Stimulated activated naive CD8-positive, alpha-beta T cell treated with anti-CD3 and anti-CD28 coated beads, Interleukin-15, amount 100 ng/mL, for 72 hours (primary cell): Measurements from ENCODE around the gene TNIK.

Experiments used
- ATAC-seq: fragments of 150-1000 bp; cut with Tn5 transposase; 2 replicates; pipeline ENCODE4 v1.10.0; 2021; ENCODE audit warnings: mild to moderate bottlenecking, moderate library complexity
- DNase-seq, 2 donors: peaks; one replicate each; pipeline ENCODE4 v3.0.0; 2021 to 2022
- H3K27ac Mint-ChIP-seq, 2 donors: one replicate each; pipeline ENCODE4 v1.8.0; 2022; ENCODE audit warnings: mild to moderate bottlenecking in 2 of 2, mixed read lengths in 2 of 2, moderate library complexity in 2 of 2
- H3K27me3 Mint-ChIP-seq: one replicate; pipeline ENCODE4 v1.8.0; 2022; ENCODE audit warnings: mixed read lengths
- H3K4me1 Mint-ChIP-seq: one replicate; pipeline ENCODE4 v1.8.0; 2022; ENCODE audit warnings: mild to moderate bottlenecking, mixed read lengths
- H3K4me3 Mint-ChIP-seq, 2 donors: one replicate each; pipeline ENCODE4 v1.8.0; 2022; ENCODE audit warnings: mild to moderate bottlenecking in 2 of 2, mixed read lengths in 2 of 2, moderate library complexity in 1 of 2
- H3K9me3 Mint-ChIP-seq, 2 donors: one replicate each; pipeline ENCODE4 v1.8.0; 2022; ENCODE audit warnings: mixed read lengths in 2 of 2

Gene TNIK

GRCh38 chr3:171346582-171347300 lies 113.5 kb downstream of the TNIK start:
- peaks cover 13 to 25% of the 10 kb centered on the region in 2 donors for H3K9me3 Mint-ChIP-seq
- H3K4me1 Mint-ChIP-seq: peaks cover 46% of the 10 kb centered on the region
- DNase-seq: no peak
- H3K4me3 Mint-ChIP-seq: no peak overlapping the region
- ATAC-seq: no peak
- H3K27me3 Mint-ChIP-seq: no peaks in the 10 kb centered on the region
- H3K27ac Mint-ChIP-seq: no peak overlapping the region

DNA sequence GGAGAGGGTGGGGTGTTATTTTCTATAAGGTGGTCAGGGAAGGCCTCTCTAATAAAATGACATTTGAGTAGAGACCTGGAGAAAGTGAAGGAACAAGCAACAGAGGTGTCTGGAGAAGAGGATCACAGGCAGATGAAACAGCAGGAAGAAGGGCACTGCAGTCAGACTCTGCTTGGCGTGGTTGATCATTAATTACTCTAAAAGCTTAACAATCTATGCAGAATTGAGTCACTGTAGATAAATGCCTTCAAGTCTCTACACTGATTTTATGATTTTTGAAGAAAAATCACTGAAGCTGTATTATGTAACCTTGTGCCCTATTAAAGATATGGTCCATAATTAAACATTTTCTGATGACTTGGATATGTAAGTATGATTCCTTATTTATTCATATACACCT lies 114.2 kb downstream of the TNIK start:
- Mint-ChIP-seq H3K9me3 (peaks cover 13 to 25% of the 10 kb centered on the region in 2 donors), H3K27me3 (no peaks in the 10 kb centered on the region)

DNA sequence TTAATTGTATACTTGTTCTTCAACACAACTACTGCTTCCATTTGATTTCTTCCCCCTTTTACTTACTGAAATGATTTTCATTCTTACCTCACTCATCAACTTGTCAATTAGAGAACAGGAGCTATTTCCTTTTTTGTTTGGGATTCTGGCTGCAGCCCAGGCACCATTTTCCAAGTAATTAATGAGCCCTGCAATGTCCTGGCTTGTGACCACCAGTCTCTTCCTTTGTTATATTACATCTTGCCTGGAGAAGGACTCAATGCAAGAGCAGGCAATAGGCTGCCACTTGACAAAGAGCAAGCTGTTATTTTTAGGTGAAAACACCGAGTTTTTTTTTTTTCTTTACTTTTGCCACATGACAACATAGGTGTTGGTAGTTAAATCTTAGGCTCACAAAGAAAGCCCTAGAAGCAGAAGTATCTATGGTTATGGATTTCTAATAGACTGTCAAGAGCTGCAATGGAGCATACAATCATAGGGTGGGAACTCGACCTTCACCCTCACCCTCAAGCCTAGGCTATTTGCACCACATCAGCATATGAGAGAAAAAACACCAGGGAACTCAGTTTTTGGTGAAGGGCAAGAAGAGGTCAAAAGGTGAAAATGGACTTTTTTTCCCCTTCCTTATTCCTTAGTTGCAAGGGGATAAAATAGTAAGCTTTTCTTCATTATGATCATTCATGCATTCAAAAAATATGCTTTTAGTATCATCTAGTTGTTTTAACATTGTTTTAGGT lies 114.9 kb downstream of the TNIK start:
- H3K4me1 Mint-ChIP-seq: peaks cover 32% of the 10 kb centered on the region
- H3K4me3 Mint-ChIP-seq: no peak overlapping the region
- H3K27ac Mint-ChIP-seq: no peak overlapping the region
- ATAC-seq (no peak), DNase-seq (no peak)
- H3K27me3 Mint-ChIP-seq: no peaks in the 10 kb centered on the region
- H3K9me3 Mint-ChIP-seq: peaks cover 13 to 25% of the 10 kb centered on the region in 2 donors

More for the DNA sequence above, 114.2 kb downstream of the TNIK start:
- Mint-ChIP-seq H3K4me1 (peaks cover 40% of the 10 kb centered on the region), H3K4me3 (no peak overlapping the region), H3K27ac (no peak overlapping the region)
- no peak for DNase-seq
- ATAC-seq: no peak

GRCh38 chr3:171343693-171344092 lies 116.5 kb downstream of the TNIK start:
- H3K4me3 Mint-ChIP-seq: no peak overlapping the region
- peaks cover 23% of the 10 kb centered on the region for H3K4me1 Mint-ChIP-seq
- no peak overlapping the region for H3K27ac Mint-ChIP-seq
- peaks cover 13 to 25% of the 10 kb centered on the region in 2 donors for H3K9me3 Mint-ChIP-seq
- ATAC-seq: peak; percentile 59
- DNase-seq: no peak
- H3K27me3 Mint-ChIP-seq: no peaks in the 10 kb centered on the region

DNA sequence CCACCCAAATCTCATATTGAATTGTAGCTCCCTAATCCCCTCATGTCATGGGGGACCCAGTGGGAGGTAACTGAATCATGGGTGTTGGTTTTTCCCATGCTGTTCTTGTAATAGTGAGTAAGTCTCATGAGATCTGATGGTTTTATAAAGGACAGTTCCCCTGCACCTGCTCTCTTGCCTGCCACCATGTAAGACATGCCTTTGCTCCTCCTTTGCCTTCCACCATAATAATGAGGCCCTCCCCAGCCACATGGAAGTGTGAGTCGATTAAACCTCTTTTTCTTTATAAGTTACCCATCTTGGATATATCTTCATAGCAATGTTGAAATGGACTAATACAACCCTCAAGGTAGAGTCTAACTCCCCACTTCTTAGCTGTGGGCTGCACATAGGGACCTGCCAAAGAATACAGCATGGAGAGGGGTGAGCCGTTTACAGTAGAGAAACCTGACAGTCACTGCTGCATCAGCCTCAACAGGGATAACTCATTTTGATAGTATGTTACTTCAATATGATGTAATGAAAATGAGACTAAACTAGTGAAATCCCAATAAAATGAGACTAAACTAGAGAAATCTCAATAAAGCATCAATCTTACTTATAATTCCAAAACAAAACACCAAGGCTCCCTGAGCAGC lies 117.3 kb downstream of the TNIK start:
- peaks cover 13 to 25% of the 10 kb centered on the region in 2 donors for H3K9me3 Mint-ChIP-seq
- DNase-seq (no peak), ATAC-seq (no peak)
- peaks cover 23% of the 10 kb centered on the region for H3K4me1 Mint-ChIP-seq
- H3K27me3 Mint-ChIP-seq: no peaks in the 10 kb centered on the region
- H3K27ac Mint-ChIP-seq: no peak overlapping the region
- H3K4me3 Mint-ChIP-seq: no peak overlapping the region

GRCh38 chr3:171342200-171342599 lies 118.0 kb downstream of the TNIK start:
- H3K4me1 Mint-ChIP-seq: peaks cover 20% of the 10 kb centered on the region

DNA sequence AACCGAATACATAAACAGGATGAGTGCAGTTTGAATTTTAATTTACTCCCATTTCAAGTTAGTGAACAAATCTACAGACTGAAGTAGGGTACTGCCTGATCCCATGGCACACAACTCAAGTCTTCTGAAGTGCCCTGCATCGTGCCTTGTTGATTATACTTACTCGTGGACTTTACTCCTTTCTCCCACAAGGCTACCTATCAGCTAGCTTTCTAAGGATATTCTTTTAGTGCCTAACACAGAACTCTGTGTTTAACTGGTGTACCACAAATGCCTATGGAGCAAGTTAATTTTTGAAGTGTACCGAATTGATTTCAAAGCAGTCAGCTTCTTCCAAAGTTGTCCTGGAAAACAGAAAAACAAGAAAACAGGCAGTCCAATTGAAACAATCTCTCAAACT lies 119.8 kb downstream of the TNIK start:
- H3K4me3 Mint-ChIP-seq: no peak overlapping the region
- H3K9me3 Mint-ChIP-seq: peaks cover 13 to 25% of the 10 kb centered on the region in 2 donors
- ATAC-seq (no peak), DNase-seq (no peak)
- no peaks in the 10 kb centered on the region for H3K27me3 Mint-ChIP-seq
- H3K27ac Mint-ChIP-seq: no peak overlapping the region
- peaks cover 16% of the 10 kb centered on the region for H3K4me1 Mint-ChIP-seq

More at GRCh38 chr3:171342200-171342599, 118.0 kb downstream of the TNIK start:
- Mint-ChIP-seq H3K9me3 (peaks cover 13 to 25% of the 10 kb centered on the region in 2 donors), H3K4me3 (no peak overlapping the region), H3K27me3 (no peaks in the 10 kb centered on the region), H3K27ac (no peak overlapping the region)
- DNase-seq (no peak), ATAC-seq (no peak)

GRCh38 chr3:171339598-171339997 lies 120.6 kb downstream of the TNIK start:
- peaks cover 16% of the 10 kb centered on the region for H3K4me1 Mint-ChIP-seq
- H3K27me3 Mint-ChIP-seq: no peaks in the 10 kb centered on the region
- no peak overlapping the region for H3K4me3 Mint-ChIP-seq
- no peak for DNase-seq
- H3K27ac Mint-ChIP-seq: no peak overlapping the region
- no peak for ATAC-seq
- peaks cover 13 to 17% of the 10 kb centered on the region in 2 donors for H3K9me3 Mint-ChIP-seq

- no peaks in the 10 kb centered on the region for H3K9me3 Mint-ChIP-seq
- DNase-seq: no peak
- ATAC-seq: no peak
- H3K4me3 Mint-ChIP-seq: no peak overlapping the region
- H3K27ac Mint-ChIP-seq: no peak overlapping the region
- H3K4me1 Mint-ChIP-seq: peaks cover 22% of the 10 kb centered on the region
- H3K27me3 Mint-ChIP-seq: no peaks in the 10 kb centered on the region
Observed at GRCh38 chr3:171336406-171336805, 123.8 kb downstream of the TNIK start.

DNA sequence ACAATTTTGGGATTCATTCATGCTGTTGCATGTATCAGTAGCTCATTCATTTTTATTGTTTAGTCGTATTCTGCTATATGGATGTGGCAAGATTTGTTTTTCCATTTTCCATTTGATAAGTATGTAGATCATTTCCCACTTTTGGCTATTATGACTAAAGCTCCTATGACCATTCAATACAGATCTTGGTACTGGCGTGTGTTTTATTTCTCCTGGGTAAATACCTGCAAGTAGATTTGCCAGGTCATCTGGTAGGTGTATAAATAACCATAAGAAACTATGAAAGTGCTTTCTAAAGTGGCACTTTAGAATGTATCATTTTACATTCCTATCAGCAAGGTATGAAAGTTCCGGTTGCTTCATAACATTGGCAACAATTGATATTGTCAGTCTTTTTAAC lies 124.6 kb downstream of the TNIK start:
- DNase-seq: no peak
- Mint-ChIP-seq H3K27ac (no peak overlapping the region), H3K4me3 (no peak overlapping the region), H3K27me3 (no peaks in the 10 kb centered on the region), H3K9me3 (no peaks in the 10 kb centered on the region), H3K4me1 (peaks cover 30% of the 10 kb centered on the region)
- ATAC-seq: no peak

DNA sequence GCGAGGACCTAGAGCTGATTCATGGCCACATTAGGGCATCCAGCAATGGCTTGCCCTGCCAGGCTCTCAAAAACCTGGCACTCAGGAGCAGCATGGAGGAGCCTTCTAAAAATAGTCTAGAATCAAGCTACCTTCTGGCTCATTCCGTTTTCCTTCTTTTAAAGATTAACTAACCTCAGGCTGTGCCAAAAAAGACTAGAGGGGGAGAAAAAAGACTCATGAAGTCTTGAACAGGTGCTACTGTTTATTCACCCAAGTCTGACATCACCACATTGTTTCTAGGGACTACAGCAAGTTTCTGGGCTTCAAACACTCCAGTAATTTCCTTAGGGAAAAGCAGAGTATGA lies 125.8 kb downstream of the TNIK start:
- no peak for DNase-seq
- H3K27ac Mint-ChIP-seq: no peak overlapping the region
- H3K4me1 Mint-ChIP-seq: peaks cover 37% of the 10 kb centered on the region

DNA sequence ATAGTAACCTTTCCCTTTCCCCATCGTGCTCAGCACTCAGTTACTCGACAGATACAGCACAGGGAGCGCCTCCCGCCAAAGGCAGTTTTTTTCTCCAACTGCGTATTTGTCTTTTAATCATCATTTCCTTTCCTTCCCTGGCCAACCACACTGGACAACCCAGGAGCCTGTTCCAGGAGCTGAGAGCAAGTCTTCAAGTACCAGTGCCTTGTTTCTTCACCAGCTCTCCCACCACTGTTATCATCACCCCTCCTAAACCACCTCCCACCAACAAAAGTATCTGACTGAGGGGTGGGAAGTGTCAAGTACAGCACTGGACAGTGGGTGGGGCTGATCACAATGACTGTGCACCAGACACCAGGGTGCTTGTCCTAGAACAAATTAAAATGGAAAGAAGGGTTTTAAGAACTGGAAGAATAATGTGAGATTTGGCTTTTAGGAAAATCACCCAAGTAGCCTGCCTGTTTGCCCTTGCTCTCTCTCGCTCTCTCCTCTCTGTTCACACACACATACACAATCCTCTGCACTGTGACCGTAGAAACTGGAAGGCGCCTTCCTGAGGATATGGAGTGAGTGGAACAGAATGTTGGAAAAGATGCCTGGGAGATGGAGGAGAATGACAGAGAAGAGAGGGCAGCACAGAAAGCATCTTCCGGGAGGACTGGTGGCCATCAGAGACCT lies 126.3 kb downstream of the TNIK start:
- Mint-ChIP-seq H3K4me1 (peaks cover 42% of the 10 kb centered on the region), H3K27me3 (no peaks in the 10 kb centered on the region), H3K4me3 (no peak overlapping the region), H3K27ac (peak overlapping the region in 1 of 2 donors; percentile 60), H3K9me3 (no peaks in the 10 kb centered on the region)
- no peak for ATAC-seq
- DNase-seq: no peak

More for the DNA sequence above, 125.8 kb downstream of the TNIK start:
- no peak for ATAC-seq
- no peaks in the 10 kb centered on the region for H3K9me3 Mint-ChIP-seq
- H3K4me3 Mint-ChIP-seq: no peak overlapping the region
- H3K27me3 Mint-ChIP-seq: no peaks in the 10 kb centered on the region

DNA sequence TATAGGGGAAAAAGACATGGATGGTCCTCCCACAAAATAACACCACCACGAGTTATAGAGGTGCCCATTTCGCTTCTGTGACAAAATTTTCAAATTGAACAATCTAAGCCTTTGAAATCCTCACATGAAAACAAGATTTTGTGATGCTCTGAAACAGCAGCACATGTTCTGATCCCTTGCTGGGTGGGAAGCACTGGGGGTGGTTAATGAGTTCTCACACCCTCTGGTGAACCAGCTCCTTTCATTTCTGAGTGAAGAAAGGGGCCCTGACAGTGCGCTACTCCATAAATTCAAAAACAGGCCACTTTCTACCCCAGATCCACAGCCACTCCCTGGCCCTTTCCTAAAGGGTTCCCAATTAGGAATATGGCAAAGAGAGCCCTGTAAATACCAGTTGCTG lies 129.3 kb downstream of the TNIK start:
- no peak overlapping the region for H3K27ac Mint-ChIP-seq
- ATAC-seq (no peak), DNase-seq (no peak)
- peaks cover 57% of the 10 kb centered on the region for H3K4me1 Mint-ChIP-seq
- H3K9me3 Mint-ChIP-seq: no peaks in the 10 kb centered on the region
- H3K4me3 Mint-ChIP-seq: no peak overlapping the region
- no peaks in the 10 kb centered on the region for H3K27me3 Mint-ChIP-seq

DNA sequence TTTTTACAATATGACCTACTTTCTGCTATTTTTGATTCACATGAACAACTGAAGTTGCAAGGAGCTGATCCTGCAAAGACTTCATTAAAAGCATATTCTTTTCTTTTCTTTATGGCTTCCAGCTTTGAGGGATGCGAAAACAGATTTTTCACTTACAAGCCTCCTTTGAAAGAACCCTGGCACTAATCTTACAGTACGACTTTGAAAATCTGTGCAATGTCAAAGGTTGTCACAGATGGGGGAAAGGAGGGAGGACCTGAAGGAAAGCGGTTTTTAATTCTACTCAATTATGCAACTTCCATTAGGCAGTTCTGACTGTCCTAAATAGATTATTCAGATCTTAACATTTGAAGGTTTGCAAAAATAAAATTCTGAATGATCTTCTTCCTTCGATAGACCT lies 130.5 kb downstream of the TNIK start:
- DNase-seq (no peak), ATAC-seq (no peak)
- Mint-ChIP-seq H3K27ac (no peak overlapping the region), H3K4me3 (no peak overlapping the region), H3K27me3 (no peaks in the 10 kb centered on the region), H3K4me1 (peaks cover 57% of the 10 kb centered on the region), H3K9me3 (no peaks in the 10 kb centered on the region)

GRCh38 chr3:171328419-171329082 lies 131.7 kb downstream of the TNIK start:
- peaks cover 59% of the 10 kb centered on the region for H3K4me1 Mint-ChIP-seq
- H3K27me3 Mint-ChIP-seq: no peaks in the 10 kb centered on the region
- no peaks in the 10 kb centered on the region for H3K9me3 Mint-ChIP-seq
- ATAC-seq (peak; percentile 86), DNase-seq (peak; percentile 28 to 50)
- H3K4me3 Mint-ChIP-seq: no peak overlapping the region
- H3K27ac Mint-ChIP-seq: peak overlapping the region in 1 of 2 donors; percentile 37
